Kidney (tissue), 14 donors: Measurements from ENCODE around the gene CNOT1. TPM values are rescaled to one million over a fixed set of nuclear protein-coding genes. Genes with fewer than 3 reads are reported as not detected.
A peak's percentile ranks its signal among the peaks of the same experiment; 100 is the strongest.
"Not testable (repeated sequence)": the region's sequence is repeated elsewhere in the genome, so short reads cannot be mapped to it uniquely, and the experiment has no call there.

ENCODE experiments used
- DNase-seq, 5 donors: peaks; one replicate each; pipeline ENCODE4 v3.0.0-alpha.2; 2013 to 2020
- FAIRE-seq: peaks from 2 replicates; lab custom pipeline; 2012; peaks lifted over from hg19 to GRCh38; lab: Jason Lieb, UNC
- H3K27ac ChIP-seq, 2 donors: one replicate each; pipeline ENCODE4 v1.7.0; 2013; ENCODE audit warnings: low read depth in 2 of 2, low read length in 2 of 2, inconsistent platforms in 1 of 2
- H3K27me3 ChIP-seq: one replicate; pipeline ENCODE4 v1.7.1; 2013; ENCODE audit warnings: low read length, inconsistent platforms; ENCODE audit not compliant: control insufficient read depth, insufficient read depth
- H3K36me3 ChIP-seq, 3 donors: one replicate each; pipeline versions ENCODE4 v1.7.0 to v1.7.1; 2013; ENCODE audit warnings: low read length in 3 of 3, control low read depth in 1 of 3, inconsistent platforms in 1 of 3; ENCODE audit not compliant: insufficient read depth in 3 of 3, control insufficient read depth in 2 of 3
- H3K4me1 ChIP-seq, 3 donors: one replicate each; pipeline versions ENCODE4 v1.7.0 to v1.7.1; 2013; ENCODE audit warnings: low read length in 3 of 3, inconsistent platforms in 1 of 3, low read depth in 1 of 3; ENCODE audit not compliant: control insufficient read depth in 2 of 3, insufficient read depth in 2 of 3
- H3K4me3 ChIP-seq, 3 donors: one replicate each; pipeline versions ENCODE4 v1.7.0 to v1.8.1; 2013; ENCODE audit warnings: low read length in 3 of 3, control low read depth in 1 of 3, inconsistent platforms in 1 of 3
- H3K9ac ChIP-seq, 3 donors: one replicate each; pipeline versions ENCODE4 v1.7.0 to v1.7.1; 2013; ENCODE audit warnings: low read length in 3 of 3, control low read depth in 1 of 3, inconsistent platforms in 1 of 3
- H3K9me3 ChIP-seq, 3 donors: one replicate each; pipeline versions ENCODE4 v1.7.0 to v1.7.1; 2013; ENCODE audit warnings: low read length in 3 of 3, control low read depth in 1 of 3, inconsistent platforms in 1 of 3; ENCODE audit not compliant: control insufficient read depth in 2 of 3, insufficient read depth in 1 of 3
- intact Hi-C: fragments of 100-400 bp; cut with DNase I; formaldehyde crosslinking; loops from one replicate; pipeline ENCODE4 v1.11.1; 2022
- polyA plus RNA-seq: library from polyadenylated mRNA; stranded (reverse); fragments of 350-450 nt; fragmentation: Illumina TruSeq; extraction: RNeasy Lipid Tissue Mini Kit (QIAGEN cat#74804); gene quantifications from one replicate; pipeline ENCODE4 v1.2.3, GENCODE V29; 2014; ENCODE audit warnings: low read depth, low replicate concordance; ENCODE audit not compliant: insufficient read depth
- total RNA-seq: library from RNA; stranded (reverse); fragmentation: NEBNext Ultra II Directional; extraction: Animal tissue kit (Norgen Biotek cat#: 25700); gene quantifications from one replicate; pipeline ENCODE4 v1.2.1, GENCODE V29; 2021
- TF ChIP-seq, protein P1 (sequence below): IDR thresholded peaks from 3 replicates; pipeline ENCODE4 v1.5.1; 2012; ENCODE audit warnings: mild to moderate bottlenecking, moderate library complexity, borderline replicate concordance; ENCODE audit not compliant: insufficient read depth; ENCODE audit errors: extremely low read depth
- donor health status: control.
- donor health status: control.
- donor health status: control.
- donor health status: control.
- donor health status: control.
- donor health status: DM: yes; HTN: yes; CAD: no.
- donor health status: Normal renal cell carcinoma (clear cell type).

Gene CNOT1
- total and polyA plus RNA-seq, 2 donors from 2014 or later = 54.8 to 147 TPM

DNA sequence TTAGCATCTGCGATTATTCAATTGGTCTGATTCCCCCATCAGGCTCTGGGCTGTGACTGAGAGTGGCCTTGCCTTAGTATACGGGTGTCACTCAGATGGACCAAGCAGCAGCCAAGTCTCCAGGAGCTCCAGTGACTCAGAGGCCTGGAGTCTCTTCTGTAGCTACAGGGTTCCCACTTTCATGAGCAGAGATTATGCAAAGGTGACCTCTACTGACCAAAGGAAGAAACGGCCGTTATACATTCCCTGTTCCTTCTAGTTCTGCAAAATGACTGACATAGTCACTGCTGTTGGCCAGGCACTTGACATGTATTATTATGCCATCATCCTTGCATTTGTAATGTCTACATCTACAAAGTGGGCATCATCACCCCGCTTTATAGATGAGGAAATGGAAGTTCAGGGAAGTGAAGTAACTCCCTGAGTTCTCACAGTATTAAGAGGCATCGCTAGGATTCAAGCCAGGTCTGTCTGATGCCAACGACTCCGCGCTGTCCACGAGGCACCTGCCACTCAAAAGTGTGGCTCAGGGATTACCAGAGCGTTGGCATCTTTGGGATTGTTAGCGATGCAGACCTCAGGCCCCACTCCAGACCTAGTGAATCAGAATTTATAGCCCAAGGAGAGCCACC, 31.7 kb upstream of the CNOT1 start:
- DNase-seq = peak in 4 of 5 donors; percentile 55 to 91 (median 70)
- no peak overlapping the region for H3K9ac ChIP-seq
- TF ChIP-seq, protein P1, sequence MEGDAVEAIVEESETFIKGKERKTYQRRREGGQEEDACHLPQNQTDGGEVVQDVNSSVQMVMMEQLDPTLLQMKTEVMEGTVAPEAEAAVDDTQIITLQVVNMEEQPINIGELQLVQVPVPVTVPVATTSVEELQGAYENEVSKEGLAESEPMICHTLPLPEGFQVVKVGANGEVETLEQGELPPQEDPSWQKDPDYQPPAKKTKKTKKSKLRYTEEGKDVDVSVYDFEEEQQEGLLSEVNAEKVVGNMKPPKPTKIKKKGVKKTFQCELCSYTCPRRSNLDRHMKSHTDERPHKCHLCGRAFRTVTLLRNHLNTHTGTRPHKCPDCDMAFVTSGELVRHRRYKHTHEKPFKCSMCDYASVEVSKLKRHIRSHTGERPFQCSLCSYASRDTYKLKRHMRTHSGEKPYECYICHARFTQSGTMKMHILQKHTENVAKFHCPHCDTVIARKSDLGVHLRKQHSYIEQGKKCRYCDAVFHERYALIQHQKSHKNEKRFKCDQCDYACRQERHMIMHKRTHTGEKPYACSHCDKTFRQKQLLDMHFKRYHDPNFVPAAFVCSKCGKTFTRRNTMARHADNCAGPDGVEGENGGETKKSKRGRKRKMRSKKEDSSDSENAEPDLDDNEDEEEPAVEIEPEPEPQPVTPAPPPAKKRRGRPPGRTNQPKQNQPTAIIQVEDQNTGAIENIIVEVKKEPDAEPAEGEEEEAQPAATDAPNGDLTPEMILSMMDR = peak; percentile 47
- H3K9me3 ChIP-seq = no peaks in the 10 kb centered on the region
- intact Hi-C loops = no loop called here
- H3K4me1 ChIP-seq = no peaks in the 10 kb centered on the region
- peak; percentile 30 for FAIRE-seq
- H3K27me3 ChIP-seq = no peaks in the 10 kb centered on the region
- H3K36me3 ChIP-seq = no peaks in the 10 kb centered on the region
- H3K4me3 ChIP-seq = no peak overlapping the region
- no peak overlapping the region for H3K27ac ChIP-seq

DNA sequence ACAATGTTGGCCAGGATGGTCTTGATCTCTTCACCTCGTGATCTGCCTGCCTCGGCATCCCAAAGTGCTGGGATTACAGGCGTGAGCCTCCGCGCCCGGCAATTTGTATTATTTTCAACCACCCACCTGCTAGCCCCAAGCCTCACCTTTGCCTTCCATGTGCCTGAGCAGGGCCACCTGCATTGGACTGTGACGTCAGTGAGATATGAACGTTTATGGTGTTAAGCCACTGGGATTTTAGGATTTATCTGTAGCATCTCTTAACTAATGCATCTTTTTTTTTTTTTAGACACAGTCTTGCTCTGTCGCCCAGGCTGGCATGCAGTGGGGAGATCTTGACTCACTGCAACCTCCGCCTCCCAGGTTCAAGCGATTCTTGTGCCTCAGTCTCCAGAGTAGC, 30.3 kb upstream of the CNOT1 start:
- DNase-seq, H3K9me3 ChIP-seq, H3K4me3 ChIP-seq, FAIRE-seq, H3K27ac ChIP-seq, H3K36me3 ChIP-seq, H3K9ac ChIP-seq, H3K27me3 ChIP-seq, H3K4me1 ChIP-seq, intact Hi-C loops: not testable (repeated sequence)

DNA sequence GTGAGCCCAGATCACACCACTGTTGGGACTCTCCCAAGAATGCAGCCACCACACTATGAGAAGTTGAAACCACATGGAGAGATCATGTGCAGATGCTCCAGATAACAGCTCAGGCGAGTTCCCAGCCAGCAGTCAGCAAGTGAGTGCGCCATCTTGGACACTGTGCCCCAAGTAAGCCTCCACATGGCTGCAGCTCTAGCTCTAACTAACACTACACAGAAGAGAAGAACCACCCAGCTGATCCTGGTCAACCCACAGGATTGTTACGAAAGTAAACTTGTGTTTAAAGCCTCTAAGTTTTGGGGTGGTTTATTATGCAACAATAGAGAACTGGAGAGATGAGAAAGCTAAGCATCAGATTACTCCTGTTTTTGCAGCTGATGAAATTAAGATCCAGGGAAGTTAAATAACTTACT, 29.2 kb upstream of the CNOT1 start:
- H3K9ac ChIP-seq = no peak overlapping the region
- FAIRE-seq (no peak), DNase-seq (no peak)
- TF ChIP-seq, protein P1 = no peak
- H3K27ac ChIP-seq = no peak overlapping the region
- H3K4me3 ChIP-seq = no peak overlapping the region
- no peaks in the 10 kb centered on the region for H3K9me3 ChIP-seq
- peaks cover 0 to 2% (median 0%) of the 10 kb centered on the region in 3 donors for H3K4me1 ChIP-seq
- intact Hi-C loops = no loop called here
- no peaks in the 10 kb centered on the region for H3K36me3 ChIP-seq
- H3K27me3 ChIP-seq = no peaks in the 10 kb centered on the region

DNA sequence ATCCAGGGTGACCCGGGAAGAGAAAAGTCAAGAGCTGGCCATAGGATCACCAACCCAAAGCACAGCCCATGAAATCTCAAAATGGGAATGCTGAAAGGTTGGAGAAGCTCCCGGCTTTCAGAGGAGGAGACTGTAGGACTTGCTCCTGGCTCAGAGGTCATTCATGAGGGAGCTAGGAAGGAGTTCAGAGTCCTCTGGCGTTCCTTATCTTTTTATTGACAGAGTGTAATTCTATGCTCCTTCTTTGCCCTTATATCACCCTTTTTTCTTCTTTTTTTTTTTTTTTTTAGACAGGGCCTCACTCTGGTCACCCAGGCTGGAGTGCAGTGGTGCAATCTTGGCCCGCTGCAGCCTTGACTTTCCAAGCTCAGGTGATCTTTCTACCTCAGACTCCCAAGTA, 27.3 kb upstream of the CNOT1 start:
- Histone ChIP-seq H3K4me1 (peaks cover 0 to 2% (median 0%) of the 10 kb centered on the region in 3 donors), H3K9ac (no peak overlapping the region), H3K36me3 (no peaks in the 10 kb centered on the region), H3K9me3 (no peaks in the 10 kb centered on the region), H3K4me3 (no peak overlapping the region), H3K27ac (no peak overlapping the region), H3K27me3 (no peaks in the 10 kb centered on the region)
- TF ChIP-seq, protein P1 = no peak
- FAIRE-seq (no peak), DNase-seq (no peak)
- intact Hi-C loops = no loop called here
